Effector memory CD4-positive, alpha-beta T cell (primary cell): Measurements from ENCODE around the gene ADSS1.

Experiments used
- DNase-seq, 3 donors: peaks; one replicate each; pipeline ENCODE4 v3.0.0-alpha.2; 2020
- H3K27ac ChIP-seq: 2 replicates; pipeline ENCODE4 v1.7.0; 2013; ENCODE audit warnings: mild to moderate bottlenecking, low read length, moderate library complexity; ENCODE audit not compliant: insufficient read depth, poor library complexity, severe bottlenecking
- H3K27me3 ChIP-seq: replicated peaks from 2 replicates; pipeline ENCODE4 v1.7.0; 2013; ENCODE audit warnings: mild to moderate bottlenecking, low read length; ENCODE audit not compliant: insufficient read depth, control insufficient read depth, poor library complexity, severe bottlenecking
- H3K36me3 ChIP-seq: 2 replicates; pipeline ENCODE4 v1.7.0; 2013; ENCODE audit warnings: mild to moderate bottlenecking, low read length, moderate library complexity; ENCODE audit not compliant: control insufficient read depth, insufficient read depth
- H3K4me1 ChIP-seq: 2 replicates; pipeline ENCODE4 v1.7.0; 2013; ENCODE audit warnings: low read length, mild to moderate bottlenecking; ENCODE audit not compliant: control insufficient read depth, insufficient read depth, poor library complexity, severe bottlenecking
- H3K4me3 ChIP-seq: 2 replicates; pipeline ENCODE4 v1.7.0; 2013; ENCODE audit warnings: low read length, low read depth, mild to moderate bottlenecking; ENCODE audit not compliant: insufficient read depth, poor library complexity, severe bottlenecking
- H3K9me3 ChIP-seq: 2 replicates; pipeline ENCODE4 v1.7.0; 2013; ENCODE audit warnings: mild to moderate bottlenecking, low read length, moderate library complexity; ENCODE audit not compliant: control insufficient read depth

The ADSS1 gene

GRCh38 chr14:104687601-104688504, 36.2 kb upstream of the ADSS1 start:
- H3K4me1 ChIP-seq, result peaks cover 57% of the 10 kb centered on the region
- no peak overlapping the region for H3K4me3 ChIP-seq
- H3K9me3 ChIP-seq, result no peaks in the 10 kb centered on the region
- no peaks in the 10 kb centered on the region for H3K36me3 ChIP-seq
- H3K27ac ChIP-seq, result peak overlapping the region; percentile 33
- H3K27me3 ChIP-seq, result no peaks in the 10 kb centered on the region
- DNase-seq, result no peak

GRCh38 chr14:104688505-104689108, 35.4 kb upstream of the ADSS1 start:
- peak overlapping the region; percentile 39 for H3K4me3 ChIP-seq
- H3K27me3 ChIP-seq, result no peaks in the 10 kb centered on the region
- no peaks in the 10 kb centered on the region for H3K9me3 ChIP-seq
- no peak for DNase-seq
- H3K36me3 ChIP-seq, result no peaks in the 10 kb centered on the region
- H3K4me1 ChIP-seq, result peaks cover 65% of the 10 kb centered on the region
- H3K27ac ChIP-seq, result peak overlapping the region; percentile 39

- Histone ChIP-seq H3K27me3 (no peaks in the 10 kb centered on the region), H3K36me3 (no peaks in the 10 kb centered on the region), H3K9me3 (no peaks in the 10 kb centered on the region), H3K27ac (peak within 1 kb of the TSS; percentile 63), H3K4me1 (peaks cover 70% of the 10 kb centered on the region), H3K4me3 (peak within 1 kb of the TSS; percentile 79)
- peak in 2 of 3 donors; percentile 33 to 52 for DNase-seq
These were observed 34.7 kb upstream of the ADSS1 start, which contains the start of gene INF2 for GRCh38 chr14:104689109-104689880. TSS of gene INF2 (plus strand) at chr14:104689618. CDS start at chr14:104701366, 11,748 bp downstream.

- Histone ChIP-seq H3K9me3 (no peaks in the 10 kb centered on the region), H3K27me3 (no peaks in the 10 kb centered on the region), H3K4me3 (peak overlapping the region; percentile 79), H3K36me3 (no peaks in the 10 kb centered on the region), H3K4me1 (peaks cover 76% of the 10 kb centered on the region), H3K27ac (peak overlapping the region; percentile 63)
- DNase-seq, result no peak
These were observed 33.9 kb upstream of the ADSS1 start for GRCh38 chr14:104689881-104690711.

- no peaks in the 10 kb centered on the region for H3K36me3 ChIP-seq
- no peak for DNase-seq
- H3K4me1 ChIP-seq, result peaks cover 83% of the 10 kb centered on the region
- H3K27me3 ChIP-seq, result no peaks in the 10 kb centered on the region
- H3K4me3 ChIP-seq, result peak overlapping the region; percentile 79
- no peaks in the 10 kb centered on the region for H3K9me3 ChIP-seq
- H3K27ac ChIP-seq, result peak overlapping the region; percentile 63
These were observed 33.1 kb upstream of the ADSS1 start for GRCh38 chr14:104690861-104691455.

- Histone ChIP-seq H3K4me1 (peaks cover 86% of the 10 kb centered on the region), H3K27ac (peak overlapping the region; percentile 26)
These were observed 32.3 kb upstream of the ADSS1 start for GRCh38 chr14:104691546-104692260.

GRCh38 chr14:104692261-104692938, 31.6 kb upstream of the ADSS1 start:
- Histone ChIP-seq H3K4me1 (peaks cover 80% of the 10 kb centered on the region), H3K4me3 (no peak overlapping the region), H3K27ac (no peak overlapping the region), H3K9me3 (no peaks in the 10 kb centered on the region), H3K27me3 (no peaks in the 10 kb centered on the region), H3K36me3 (no peaks in the 10 kb centered on the region)
- no peak for DNase-seq

More at GRCh38 chr14:104691546-104692260, 32.3 kb upstream of the ADSS1 start:
- H3K36me3 ChIP-seq, result no peaks in the 10 kb centered on the region
- peak overlapping the region; percentile 79 for H3K4me3 ChIP-seq
- no peak for DNase-seq
- no peaks in the 10 kb centered on the region for H3K9me3 ChIP-seq
- H3K27me3 ChIP-seq, result no peaks in the 10 kb centered on the region

GRCh38 chr14:104692939-104693315, 31.1 kb upstream of the ADSS1 start:
- DNase-seq, result no peak
- H3K4me3 ChIP-seq, result no peak overlapping the region
- no peaks in the 10 kb centered on the region for H3K9me3 ChIP-seq
- H3K4me1 ChIP-seq, result peaks cover 75% of the 10 kb centered on the region
- no peaks in the 10 kb centered on the region for H3K27me3 ChIP-seq
- H3K27ac ChIP-seq, result no peak overlapping the region
- H3K36me3 ChIP-seq, result no peaks in the 10 kb centered on the region
